Adrenal gland (tissue), 5 donors: ENCODE data around the gene TEX35.

Experiments
- POLR2A ChIP-seq, 2 donors: fragments of 450-650 bp; IDR thresholded peaks; one replicate each; pipeline ENCODE4 v1.6.1; 2017; ENCODE audit warnings: antibody characterized with exemption in 2 of 2, mild to moderate bottlenecking in 2 of 2, moderate library complexity in 1 of 2
- TF ChIP-seq, protein P1 (sequence below), 6 experiments: fragments of 450-650 bp in 4 of 6; fragments of 200-600 bp in 2 of 6; sonication (generic) in 1 of 6; IDR thresholded peaks; 1 replicate in 5 of 6; 2 replicates in 1 of 6; pipeline versions ENCODE4 v1.5.1 to v1.8.0; 2016 to 2021; ENCODE audit warnings: antibody characterized with exemption in 6 of 6, mild to moderate bottlenecking in 2 of 6, moderate library complexity in 1 of 6
- donor health status: DM: no; HTN: no; CAD: no.

DNA sequence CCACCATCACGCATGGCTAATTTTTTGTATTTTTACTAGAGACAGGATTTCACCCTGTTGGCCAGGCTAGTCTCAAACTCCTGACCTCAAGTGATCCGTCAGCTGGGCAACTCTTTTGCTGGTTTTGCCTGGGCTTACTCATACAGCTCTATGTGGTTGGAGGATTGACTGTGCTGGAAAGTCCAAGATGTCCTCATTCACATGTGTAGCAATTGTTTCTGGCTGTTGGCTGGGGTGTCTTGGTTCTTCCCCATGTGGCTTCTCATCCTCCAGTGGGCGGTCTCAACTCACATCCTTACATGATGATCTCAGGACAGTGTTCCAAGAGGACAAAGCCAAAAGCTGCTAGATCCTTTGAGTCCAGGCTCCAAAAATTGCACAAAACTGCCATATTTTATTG is 53.3 kb downstream of the TEX35 start:
- TF ChIP-seq, protein P1, sequence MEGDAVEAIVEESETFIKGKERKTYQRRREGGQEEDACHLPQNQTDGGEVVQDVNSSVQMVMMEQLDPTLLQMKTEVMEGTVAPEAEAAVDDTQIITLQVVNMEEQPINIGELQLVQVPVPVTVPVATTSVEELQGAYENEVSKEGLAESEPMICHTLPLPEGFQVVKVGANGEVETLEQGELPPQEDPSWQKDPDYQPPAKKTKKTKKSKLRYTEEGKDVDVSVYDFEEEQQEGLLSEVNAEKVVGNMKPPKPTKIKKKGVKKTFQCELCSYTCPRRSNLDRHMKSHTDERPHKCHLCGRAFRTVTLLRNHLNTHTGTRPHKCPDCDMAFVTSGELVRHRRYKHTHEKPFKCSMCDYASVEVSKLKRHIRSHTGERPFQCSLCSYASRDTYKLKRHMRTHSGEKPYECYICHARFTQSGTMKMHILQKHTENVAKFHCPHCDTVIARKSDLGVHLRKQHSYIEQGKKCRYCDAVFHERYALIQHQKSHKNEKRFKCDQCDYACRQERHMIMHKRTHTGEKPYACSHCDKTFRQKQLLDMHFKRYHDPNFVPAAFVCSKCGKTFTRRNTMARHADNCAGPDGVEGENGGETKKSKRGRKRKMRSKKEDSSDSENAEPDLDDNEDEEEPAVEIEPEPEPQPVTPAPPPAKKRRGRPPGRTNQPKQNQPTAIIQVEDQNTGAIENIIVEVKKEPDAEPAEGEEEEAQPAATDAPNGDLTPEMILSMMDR (IDR thresholded peaks at IDR 0.05): no peak
- no peak for TF ChIP-seq POLR2A (IDR thresholded peaks at IDR 0.05)
